RWPE1 (cell line): ENCODE measurements around the gene CEMIP.

Source experiments
- CTCF ChIA-PET: fragments of 350-600 bp; sonication (Branson Sonifier 250); formaldehyde crosslinking; extraction: SDS; loops from one replicate; lab custom pipeline; 2021; lab: Yijun Ruan, JAX
- POLR2A ChIA-PET: fragments of 400-600 bp; formaldehyde crosslinking; extraction: SDS; loops from one replicate; lab custom pipeline; 2020; ENCODE audit warnings: antibody characterized with exemption; ENCODE audit not compliant: low non-redundant PET; lab: Yijun Ruan, JAX
- DNase-seq: peaks from one replicate; pipeline ENCODE4 v3.0.0; 2012; ENCODE audit warnings: low spot score
- H3K27ac ChIP-seq: fragments of 450-650 bp; 2 replicates; pipeline ENCODE4 v1.5.1; 2017
- TF ChIP-seq, protein P1 (sequence below): fragments of 450-650 bp; conservative IDR thresholded peaks from 2 replicates; pipeline ENCODE4 v1.5.1; 2017; ENCODE audit warnings: low read depth, mild to moderate bottlenecking

Gene CEMIP

DNA sequence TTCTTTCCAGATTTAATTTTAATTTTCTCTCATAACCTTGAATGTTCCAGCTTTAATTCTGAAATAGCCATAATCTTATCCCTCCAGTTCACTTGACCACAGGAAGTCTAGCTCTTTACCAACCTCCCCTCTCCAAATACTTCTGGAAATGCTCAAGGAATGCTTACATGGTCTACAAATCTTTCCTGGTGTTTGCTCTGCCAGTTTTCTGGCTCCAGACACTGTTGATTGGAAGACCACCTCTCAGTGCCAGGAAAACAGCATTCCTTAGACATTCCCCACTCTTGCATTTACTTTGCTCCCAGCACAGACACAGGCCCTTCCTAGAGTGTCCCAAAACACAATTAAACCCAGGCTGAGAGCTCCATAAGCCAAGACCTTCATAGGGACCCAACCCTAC, 111.8 kb downstream of the CEMIP start:
- POLR2A ChIA-PET, result no interaction called here

DNA sequence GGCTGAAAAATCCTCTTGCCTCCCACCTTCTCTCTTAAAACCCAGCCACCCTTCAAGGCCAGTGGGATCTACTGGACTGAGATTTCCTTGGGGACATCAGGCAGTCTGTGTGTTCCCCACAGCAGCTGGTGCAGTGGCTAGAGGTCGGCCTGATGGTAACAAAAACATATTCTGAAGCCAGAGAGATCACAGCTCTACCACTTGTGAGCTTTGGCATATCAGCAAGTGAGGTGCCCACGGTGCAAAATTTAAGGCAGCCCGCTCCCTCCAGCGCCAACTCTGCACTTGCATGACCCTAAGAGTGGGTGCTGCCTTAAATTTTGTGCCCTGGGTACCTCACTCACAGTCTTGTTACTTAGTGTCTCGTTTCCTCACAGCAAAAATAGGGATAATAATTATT, 113.2 kb downstream of the CEMIP start:
- POLR2A ChIA-PET, result no interaction called here
- TF ChIP-seq, protein P1, sequence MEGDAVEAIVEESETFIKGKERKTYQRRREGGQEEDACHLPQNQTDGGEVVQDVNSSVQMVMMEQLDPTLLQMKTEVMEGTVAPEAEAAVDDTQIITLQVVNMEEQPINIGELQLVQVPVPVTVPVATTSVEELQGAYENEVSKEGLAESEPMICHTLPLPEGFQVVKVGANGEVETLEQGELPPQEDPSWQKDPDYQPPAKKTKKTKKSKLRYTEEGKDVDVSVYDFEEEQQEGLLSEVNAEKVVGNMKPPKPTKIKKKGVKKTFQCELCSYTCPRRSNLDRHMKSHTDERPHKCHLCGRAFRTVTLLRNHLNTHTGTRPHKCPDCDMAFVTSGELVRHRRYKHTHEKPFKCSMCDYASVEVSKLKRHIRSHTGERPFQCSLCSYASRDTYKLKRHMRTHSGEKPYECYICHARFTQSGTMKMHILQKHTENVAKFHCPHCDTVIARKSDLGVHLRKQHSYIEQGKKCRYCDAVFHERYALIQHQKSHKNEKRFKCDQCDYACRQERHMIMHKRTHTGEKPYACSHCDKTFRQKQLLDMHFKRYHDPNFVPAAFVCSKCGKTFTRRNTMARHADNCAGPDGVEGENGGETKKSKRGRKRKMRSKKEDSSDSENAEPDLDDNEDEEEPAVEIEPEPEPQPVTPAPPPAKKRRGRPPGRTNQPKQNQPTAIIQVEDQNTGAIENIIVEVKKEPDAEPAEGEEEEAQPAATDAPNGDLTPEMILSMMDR, result no peak
- H3K27ac ChIP-seq, result no peak overlapping the region
- CTCF ChIA-PET, result no interaction called here
- no peak for DNase-seq

More for the DNA sequence above, 111.8 kb downstream of the CEMIP start:
- TF ChIP-seq, protein P1, result no peak
- H3K27ac ChIP-seq, result no peak overlapping the region
- CTCF ChIA-PET, result interaction anchor here (0.6 to 1.2 kb wide), 4 partner anchors 79 to 533 kb away, joined by 3 to 4 read pairs (median 4); no protein-coding TSS in a partner anchor
- no peak for DNase-seq

DNA sequence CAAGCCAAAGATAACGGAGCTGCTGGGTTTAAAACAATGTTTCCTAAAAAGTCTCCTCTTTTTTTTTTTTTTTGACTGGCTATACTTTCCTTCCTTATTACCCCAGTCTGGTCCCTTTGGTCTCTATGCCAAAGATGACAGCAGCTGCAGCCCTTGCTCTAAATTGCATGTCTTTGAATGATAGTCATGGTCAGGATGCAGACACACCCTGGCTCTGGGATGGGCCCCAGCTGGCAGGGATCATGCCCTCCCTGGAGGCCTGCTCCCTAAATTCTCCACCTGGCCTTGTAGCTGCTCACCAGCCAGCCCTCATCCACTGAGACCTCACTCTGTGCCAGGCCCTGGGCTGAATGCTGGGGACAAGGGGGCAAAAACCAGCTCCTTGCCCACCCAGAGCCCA, 114.6 kb downstream of the CEMIP start:
- TF ChIP-seq, protein P1, result no peak
- peak; percentile 49 for DNase-seq
- peak overlapping the region; percentile 33 for H3K27ac ChIP-seq
- CTCF ChIA-PET, result no interaction called here
- POLR2A ChIA-PET, result no interaction called here

DNA sequence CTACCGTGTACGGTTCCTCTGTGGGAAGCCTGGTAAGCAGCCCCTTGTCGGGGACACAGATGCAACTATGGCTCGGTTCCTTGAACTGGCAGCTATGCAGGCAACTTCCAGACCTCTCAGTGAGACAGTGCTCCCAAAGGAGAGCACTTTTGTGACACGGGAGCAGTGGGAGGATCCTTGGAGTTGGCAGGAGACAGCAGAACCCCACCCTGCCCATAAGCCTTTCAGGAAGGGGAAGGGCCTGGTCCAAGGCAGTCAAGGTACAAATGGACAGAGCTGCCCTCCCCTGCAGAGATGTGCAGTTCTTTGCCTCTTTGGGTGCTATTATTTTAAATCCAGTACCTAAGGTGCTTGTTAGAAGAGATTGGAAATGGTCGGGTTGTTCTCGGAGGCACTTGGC, 115.9 kb downstream of the CEMIP start:
- CTCF ChIA-PET, result no interaction called here
- TF ChIP-seq, protein P1, result no peak
- H3K27ac ChIP-seq, result no peak overlapping the region
- DNase-seq, result no peak
- POLR2A ChIA-PET, result no interaction called here

DNA sequence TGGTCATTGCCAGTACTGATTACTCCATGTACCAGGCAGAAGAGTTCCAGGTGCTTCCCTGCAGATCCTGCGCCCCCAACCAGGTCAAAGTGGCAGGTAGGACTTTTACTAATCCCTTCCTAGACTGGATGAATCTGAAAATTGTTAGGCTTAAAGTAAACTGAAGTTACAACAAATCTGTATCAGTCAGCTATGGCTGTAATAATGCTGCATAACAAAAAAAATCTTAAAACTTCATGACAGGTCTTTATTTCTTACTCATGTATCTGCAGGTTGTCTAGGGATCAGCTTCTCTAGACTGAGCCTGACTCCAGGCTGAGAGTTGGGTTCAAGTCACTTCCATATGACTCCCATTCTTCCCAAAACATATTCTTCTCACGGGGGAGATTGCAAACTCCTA, 116.8 kb downstream of the CEMIP start:
- ChIA-PET CTCF (no interaction called here), POLR2A (no interaction called here)
- H3K27ac ChIP-seq, result no peak overlapping the region
- TF ChIP-seq, protein P1, result no peak
- no peak for DNase-seq

DNA sequence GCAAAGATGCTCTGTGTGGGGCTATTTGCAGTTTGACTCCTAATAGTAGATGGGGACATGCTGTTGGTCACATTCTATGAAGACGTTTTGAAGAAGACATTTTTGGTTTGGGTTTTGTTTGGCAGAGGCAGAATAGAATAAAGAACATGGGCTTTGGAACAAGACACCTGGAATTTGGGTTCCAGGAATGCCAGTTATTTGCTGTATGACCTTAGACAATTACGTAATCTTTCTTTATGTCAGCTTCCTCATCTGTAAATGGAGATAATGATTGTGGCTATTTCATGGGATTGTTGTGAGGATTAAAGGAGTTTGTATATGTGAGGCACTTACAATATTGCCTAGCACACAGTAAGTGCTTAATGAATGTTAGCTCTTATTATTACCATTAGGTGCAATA, 118.9 kb downstream of the CEMIP start:
- no peak for DNase-seq
- ChIA-PET POLR2A (no interaction called here), CTCF (interaction anchor here (0.7 kb wide), 1 partner anchor 9 kb away, joined by 3 read pairs; no protein-coding TSS in a partner anchor)
- no peak overlapping the region for H3K27ac ChIP-seq
- TF ChIP-seq, protein P1, result no peak
